ENCODE data around the gene PHOSPHO1.

Gene PHOSPHO1

GRCh38 chr17:49254066-49254465 lies 23.5 kb upstream of the PHOSPHO1 start:
- DNase-seq (ENCODE audit: low read depth) = no peak
- no peak overlapping the region for H3K4me3 ChIP-seq (ENCODE audit: low read length)
- no peak for TF ChIP-seq CTCF (conservative IDR thresholded peaks at IDR 0.05; ENCODE audit: low read depth, low read length)

- H3K4me3 ChIP-seq (ENCODE audit: low read length) = no peak overlapping the region
- no peak for TF ChIP-seq CTCF (conservative IDR thresholded peaks at IDR 0.05; ENCODE audit: low read depth, low read length)
- no peak for DNase-seq (ENCODE audit: low read depth)
These were observed 21.6 kb upstream of the PHOSPHO1 start for GRCh38 chr17:49252148-49252695.

- H3K4me3 ChIP-seq (ENCODE audit: low read length) = no peak overlapping the region
- no peak for TF ChIP-seq CTCF (conservative IDR thresholded peaks at IDR 0.05; ENCODE audit: low read depth, low read length)
- DNase-seq (ENCODE audit: low read depth) = no peak
These were observed 19.4 kb upstream of the PHOSPHO1 start for GRCh38 chr17:49249890-49250522.

- DNase-seq (ENCODE audit: low read depth) = no peak
- no peak for TF ChIP-seq CTCF (conservative IDR thresholded peaks at IDR 0.05; ENCODE audit: low read depth, low read length)
- H3K4me3 ChIP-seq (ENCODE audit: low read length) = no peak overlapping the region
These were observed 18.8 kb upstream of the PHOSPHO1 start for GRCh38 chr17:49249292-49249794.

- H3K4me3 ChIP-seq (ENCODE audit: low read length) = no peak overlapping the region
- DNase-seq (ENCODE audit: low read depth) = no peak
- no peak for TF ChIP-seq CTCF (conservative IDR thresholded peaks at IDR 0.05; ENCODE audit: low read depth, low read length)
These were observed 17.4 kb upstream of the PHOSPHO1 start for GRCh38 chr17:49247944-49248343.

- DNase-seq (ENCODE audit: low read depth) = no peak
- no peak for TF ChIP-seq CTCF (conservative IDR thresholded peaks at IDR 0.05; ENCODE audit: low read depth, low read length)
- no peak overlapping the region for H3K4me3 ChIP-seq (ENCODE audit: low read length)
These were observed 14.3 kb upstream of the PHOSPHO1 start for GRCh38 chr17:49244839-49245238.

- DNase-seq (ENCODE audit: low read depth) = no peak
- H3K4me3 ChIP-seq (ENCODE audit: low read length) = no peak overlapping the region
- TF ChIP-seq CTCF (conservative IDR thresholded peaks at IDR 0.05; ENCODE audit: low read depth, low read length) = no peak
These were observed 12.2 kb upstream of the PHOSPHO1 start for GRCh38 chr17:49242813-49243212.
